SK-N-SH (cell line): ENCODE measurements around the gene PFKFB1.

Experiments
- NFIC ChIP-seq: IDR thresholded peaks from 2 replicates; pipeline ENCODE4 v1.4.0; 2012; ENCODE audit warnings: borderline replicate concordance
- RCOR1 ChIP-seq: fragments of 150-350 bp; IDR thresholded peaks from 2 replicates; pipeline ENCODE4 v1.6.1; 2017; ENCODE audit warnings: antibody characterized with exemption, low read length
- SIN3A ChIP-seq: IDR thresholded peaks from 2 replicates; pipeline ENCODE4 v1.6.1; 2012; ENCODE audit warnings: low read depth, mild to moderate bottlenecking, low read length, moderate library complexity, borderline replicate concordance
- USF2 ChIP-seq: fragments of 150-350 bp; IDR thresholded peaks from 2 replicates; pipeline ENCODE4 v1.6.1; 2017; ENCODE audit warnings: antibody characterized with exemption, low read length, low read depth, borderline replicate concordance
- YY1 ChIP-seq: IDR thresholded peaks from 2 replicates; pipeline ENCODE4 v1.4.0; 2012; ENCODE audit warnings: low read depth, mild to moderate bottlenecking
- TF ChIP-seq, protein P1 (sequence below): fragments of 200-600 bp; sonication (generic); IDR thresholded peaks from 2 replicates; pipeline ENCODE4 v1.6.1; 2017; ENCODE audit warnings: antibody characterized with exemption, mild to moderate bottlenecking, moderate library complexity

DNA sequence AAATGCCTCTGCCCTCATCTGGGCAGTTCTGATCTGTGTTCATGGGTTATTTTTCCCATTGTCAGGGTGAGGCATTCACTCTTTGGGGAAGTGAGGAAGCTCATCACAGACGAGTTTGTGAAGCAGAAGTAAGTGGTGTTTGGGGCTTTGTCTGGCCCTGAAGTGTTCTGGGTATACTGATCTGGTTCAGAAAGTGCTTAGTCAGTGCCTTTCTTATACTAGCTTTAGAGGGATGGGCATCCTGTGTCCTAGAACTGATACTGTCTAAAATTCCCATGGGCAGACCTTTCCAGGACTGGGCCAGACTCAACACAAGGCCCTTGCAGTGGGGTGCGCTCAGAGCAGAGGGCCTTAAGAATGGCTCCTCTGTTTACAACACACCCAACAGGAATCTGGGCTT is 67.0 kb downstream of the PFKFB1 start:
- TF ChIP-seq, protein P1, sequence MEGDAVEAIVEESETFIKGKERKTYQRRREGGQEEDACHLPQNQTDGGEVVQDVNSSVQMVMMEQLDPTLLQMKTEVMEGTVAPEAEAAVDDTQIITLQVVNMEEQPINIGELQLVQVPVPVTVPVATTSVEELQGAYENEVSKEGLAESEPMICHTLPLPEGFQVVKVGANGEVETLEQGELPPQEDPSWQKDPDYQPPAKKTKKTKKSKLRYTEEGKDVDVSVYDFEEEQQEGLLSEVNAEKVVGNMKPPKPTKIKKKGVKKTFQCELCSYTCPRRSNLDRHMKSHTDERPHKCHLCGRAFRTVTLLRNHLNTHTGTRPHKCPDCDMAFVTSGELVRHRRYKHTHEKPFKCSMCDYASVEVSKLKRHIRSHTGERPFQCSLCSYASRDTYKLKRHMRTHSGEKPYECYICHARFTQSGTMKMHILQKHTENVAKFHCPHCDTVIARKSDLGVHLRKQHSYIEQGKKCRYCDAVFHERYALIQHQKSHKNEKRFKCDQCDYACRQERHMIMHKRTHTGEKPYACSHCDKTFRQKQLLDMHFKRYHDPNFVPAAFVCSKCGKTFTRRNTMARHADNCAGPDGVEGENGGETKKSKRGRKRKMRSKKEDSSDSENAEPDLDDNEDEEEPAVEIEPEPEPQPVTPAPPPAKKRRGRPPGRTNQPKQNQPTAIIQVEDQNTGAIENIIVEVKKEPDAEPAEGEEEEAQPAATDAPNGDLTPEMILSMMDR = no peak
- TF ChIP-seq USF2 (no peak), SIN3A (no peak), RCOR1 (no peak), NFIC (no peak), YY1 (no peak)
